ENCODE data around the gene GARS1. TPM values are rescaled to one million over a fixed set of nuclear protein-coding genes. Genes with fewer than 3 reads are reported as not detected.

The GARS1 gene
- total and polyA plus RNA-seq, 2 donors (not counting 1 experiment from before 2014, with no cell fraction given): 322 to 669 TPM

- no peak for DNase-seq (ENCODE audit: low read depth in 2 of 2)
- Histone ChIP-seq H3K9ac (ENCODE audit: insufficient read depth, low read length) (no peak overlapping the region), H3K4me3 (replicated peaks in 1 of 4; ENCODE audit: control extremely low read depth in 1 of 4, insufficient read depth in 1 of 4, low read depth in 3 of 4, low read length in 4 of 4) (no peak overlapping the region), H3K9me3 (ENCODE audit: control insufficient read depth, insufficient read depth, low read depth, low read length) (no peaks in the 10 kb centered on the region), H3K27me3 (ENCODE audit: control insufficient read depth, insufficient read depth, low read length) (no peaks in the 10 kb centered on the region), H3K4me1 (ENCODE audit: control insufficient read depth, extremely low read depth, insufficient read depth, low read length) (no peaks in the 10 kb centered on the region), H2AFZ (ENCODE audit: low read length) (no peak overlapping the region), H3K36me3 (ENCODE audit: control insufficient read depth, insufficient read depth, low read length) (no peaks in the 10 kb centered on the region), H3K27ac (ENCODE audit: insufficient read depth, low read length) (no peak overlapping the region), H3K4me2 (ENCODE audit: extremely low read depth, insufficient read depth, low read length) (no peak overlapping the region), H3K79me2 (ENCODE audit: control insufficient read depth, insufficient read depth, low read length) (no peaks in the 10 kb centered on the region), H4K20me1 (ENCODE audit: control insufficient read depth, extremely low read depth, insufficient read depth, low read length) (no peaks in the 10 kb centered on the region)
- TF ChIP-seq EZH2 (IDR thresholded peaks at IDR 0.05; ENCODE audit: low read length, missing control alignments): no peak
- TF ChIP-seq CTCF (conservative IDR thresholded peaks at IDR 0.05 in 1 of 2, IDR thresholded peaks at IDR 0.05 in 1 of 2; ENCODE audit: low read depth in 1 of 2, low read length in 2 of 2): no peak
Measured at GRCh38 chr7:30649717-30650420, 55.2 kb downstream of the GARS1 start.

- no peak for DNase-seq (ENCODE audit: low read depth in 2 of 2)
- Histone ChIP-seq H3K4me2 (ENCODE audit: extremely low read depth, insufficient read depth, low read length) (no peak overlapping the region), H4K20me1 (ENCODE audit: control insufficient read depth, extremely low read depth, insufficient read depth, low read length) (no peaks in the 10 kb centered on the region), H3K27ac (ENCODE audit: insufficient read depth, low read length) (no peak overlapping the region), H3K79me2 (ENCODE audit: control insufficient read depth, insufficient read depth, low read length) (no peaks in the 10 kb centered on the region), H3K36me3 (ENCODE audit: control insufficient read depth, insufficient read depth, low read length) (no peaks in the 10 kb centered on the region), H3K4me1 (ENCODE audit: control insufficient read depth, extremely low read depth, insufficient read depth, low read length) (no peaks in the 10 kb centered on the region), H3K27me3 (ENCODE audit: control insufficient read depth, insufficient read depth, low read length) (no peaks in the 10 kb centered on the region), H2AFZ (ENCODE audit: low read length) (no peak overlapping the region), H3K9ac (ENCODE audit: insufficient read depth, low read length) (no peak overlapping the region), H3K9me3 (ENCODE audit: control insufficient read depth, insufficient read depth, low read depth, low read length) (no peaks in the 10 kb centered on the region), H3K4me3 (replicated peaks in 1 of 4; ENCODE audit: control extremely low read depth in 1 of 4, insufficient read depth in 1 of 4, low read depth in 3 of 4, low read length in 4 of 4) (no peak overlapping the region)
- TF ChIP-seq EZH2 (IDR thresholded peaks at IDR 0.05; ENCODE audit: low read length, missing control alignments) (no peak), CTCF (conservative IDR thresholded peaks at IDR 0.05 in 1 of 2, IDR thresholded peaks at IDR 0.05 in 1 of 2; ENCODE audit: low read depth in 1 of 2, low read length in 2 of 2) (no peak)
Measured at GRCh38 chr7:30650421-30650808, 55.7 kb downstream of the GARS1 start.

- Histone ChIP-seq H3K4me2 (ENCODE audit: extremely low read depth, insufficient read depth, low read length) (no peak overlapping the region), H3K4me3 (replicated peaks in 1 of 4; ENCODE audit: control extremely low read depth in 1 of 4, insufficient read depth in 1 of 4, low read depth in 3 of 4, low read length in 4 of 4) (no peak overlapping the region)
- no peak for TF ChIP-seq CTCF (conservative IDR thresholded peaks at IDR 0.05 in 1 of 2, IDR thresholded peaks at IDR 0.05 in 1 of 2; ENCODE audit: low read depth in 1 of 2, low read length in 2 of 2)
- no peak for TF ChIP-seq EZH2 (IDR thresholded peaks at IDR 0.05; ENCODE audit: low read length, missing control alignments)
Measured at GRCh38 chr7:30652132-30652531, 57.5 kb downstream of the GARS1 start.

More at GRCh38 chr7:30652132-30652531, 57.5 kb downstream of the GARS1 start:
- no peak overlapping the region for H3K27ac ChIP-seq (ENCODE audit: insufficient read depth, low read length)
- no peak overlapping the region for H3K9ac ChIP-seq (ENCODE audit: insufficient read depth, low read length)
- no peaks in the 10 kb centered on the region for H3K9me3 ChIP-seq (ENCODE audit: control insufficient read depth, insufficient read depth, low read depth, low read length)
- H4K20me1 ChIP-seq (ENCODE audit: control insufficient read depth, extremely low read depth, insufficient read depth, low read length): no peaks in the 10 kb centered on the region
- no peaks in the 10 kb centered on the region for H3K36me3 ChIP-seq (ENCODE audit: control insufficient read depth, insufficient read depth, low read length)
- H3K27me3 ChIP-seq (ENCODE audit: control insufficient read depth, insufficient read depth, low read length): no peaks in the 10 kb centered on the region
- DNase-seq (ENCODE audit: low read depth in 2 of 2): no peak
- H2AFZ ChIP-seq (ENCODE audit: low read length): no peak overlapping the region
- H3K79me2 ChIP-seq (ENCODE audit: control insufficient read depth, insufficient read depth, low read length): no peaks in the 10 kb centered on the region
- no peaks in the 10 kb centered on the region for H3K4me1 ChIP-seq (ENCODE audit: control insufficient read depth, extremely low read depth, insufficient read depth, low read length)

Data from fibroblast of lung (primary cell).